ENCODE measurements around the gene DCP1B.

DCP1B gene

DNA sequence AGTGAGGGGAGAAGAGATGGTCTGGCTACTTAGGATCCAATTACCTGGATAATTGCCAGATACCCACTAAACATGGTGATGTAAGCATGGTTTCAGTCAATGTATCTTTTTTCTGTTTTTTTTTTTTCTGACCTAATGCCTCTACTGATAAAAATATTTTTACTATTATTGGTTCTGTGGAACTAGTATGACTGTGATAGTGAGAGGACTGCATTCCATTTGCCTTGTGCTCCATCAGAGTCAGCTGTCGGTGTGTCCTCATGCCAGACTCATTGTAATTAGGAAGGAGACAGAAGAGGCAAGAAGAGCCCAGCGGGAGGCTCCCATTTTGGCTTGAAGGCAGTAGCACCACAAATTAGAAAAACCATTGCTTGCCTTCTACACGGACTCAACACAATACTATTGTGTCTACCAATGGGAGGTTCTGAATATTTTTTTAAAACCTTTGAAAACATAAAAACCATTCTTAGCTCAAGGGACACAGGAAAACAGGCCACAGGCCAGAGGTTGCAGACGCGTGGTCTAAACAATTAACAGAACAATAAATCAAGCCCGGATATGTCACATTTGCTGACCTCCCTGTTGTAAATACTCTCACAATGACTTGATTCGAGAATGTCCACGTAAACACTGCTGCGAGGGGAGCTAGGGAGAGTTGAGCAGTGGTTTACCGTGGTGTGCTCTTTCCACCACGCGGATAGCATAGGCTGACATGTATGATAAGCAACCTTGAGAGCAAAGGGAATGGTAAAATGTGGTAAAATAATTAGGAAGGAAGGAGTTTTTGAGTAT lies 13.5 kb upstream of the DCP1B start:
- no peak for DNase-seq

DNA sequence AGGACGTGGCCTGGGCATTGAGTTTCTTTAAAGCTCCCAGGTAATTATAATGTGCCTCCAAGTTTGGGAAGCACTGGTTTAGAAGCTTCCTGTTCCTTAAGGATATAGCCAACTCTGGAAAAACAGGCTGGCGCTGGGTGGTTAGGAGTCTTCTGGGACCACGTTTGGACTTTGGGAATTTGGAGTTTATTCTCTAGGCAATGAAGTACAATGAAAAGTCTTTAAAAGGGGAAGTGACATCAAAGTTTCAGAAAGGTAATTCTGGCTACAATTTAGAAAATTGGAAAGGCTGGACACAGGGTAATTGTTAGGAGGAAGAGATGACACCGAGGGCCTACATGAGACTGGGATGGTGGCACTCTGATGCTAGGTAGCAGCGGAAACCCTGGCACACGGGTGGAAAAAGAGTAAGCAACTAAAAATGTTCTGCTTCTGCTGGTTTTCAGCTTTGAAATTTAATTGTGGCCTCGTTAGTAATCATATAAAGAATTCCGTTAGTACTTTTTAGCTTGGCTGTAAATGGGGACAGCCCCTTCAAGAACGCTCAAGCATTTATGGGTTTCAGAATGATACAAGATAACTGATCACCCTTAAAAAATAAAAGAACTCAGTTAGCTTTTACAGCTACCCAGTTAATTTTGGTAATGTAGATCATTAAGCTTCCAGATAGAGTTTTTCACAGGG lies 12.7 kb upstream of the DCP1B start:
- no peak for DNase-seq

DNA sequence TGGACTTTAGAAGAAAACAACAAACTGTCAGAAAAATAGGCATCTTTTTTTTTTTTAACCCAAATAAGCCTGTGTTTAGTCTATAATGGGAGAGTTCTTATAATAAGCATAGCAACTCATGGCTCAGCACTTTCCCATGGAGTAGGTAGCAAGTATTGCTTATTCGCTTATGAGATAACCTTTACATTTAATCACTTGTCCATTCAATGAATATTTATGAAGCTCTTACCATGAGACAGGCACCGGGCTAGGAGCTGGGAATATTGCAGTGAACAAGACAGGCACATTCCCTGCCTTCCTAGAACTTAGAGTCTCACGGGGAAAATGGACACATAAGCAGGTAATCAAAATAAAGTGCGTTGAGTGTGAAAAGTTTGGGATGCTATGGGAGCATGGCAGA lies 10.0 kb upstream of the DCP1B start:
- DNase-seq, result no peak

DNA sequence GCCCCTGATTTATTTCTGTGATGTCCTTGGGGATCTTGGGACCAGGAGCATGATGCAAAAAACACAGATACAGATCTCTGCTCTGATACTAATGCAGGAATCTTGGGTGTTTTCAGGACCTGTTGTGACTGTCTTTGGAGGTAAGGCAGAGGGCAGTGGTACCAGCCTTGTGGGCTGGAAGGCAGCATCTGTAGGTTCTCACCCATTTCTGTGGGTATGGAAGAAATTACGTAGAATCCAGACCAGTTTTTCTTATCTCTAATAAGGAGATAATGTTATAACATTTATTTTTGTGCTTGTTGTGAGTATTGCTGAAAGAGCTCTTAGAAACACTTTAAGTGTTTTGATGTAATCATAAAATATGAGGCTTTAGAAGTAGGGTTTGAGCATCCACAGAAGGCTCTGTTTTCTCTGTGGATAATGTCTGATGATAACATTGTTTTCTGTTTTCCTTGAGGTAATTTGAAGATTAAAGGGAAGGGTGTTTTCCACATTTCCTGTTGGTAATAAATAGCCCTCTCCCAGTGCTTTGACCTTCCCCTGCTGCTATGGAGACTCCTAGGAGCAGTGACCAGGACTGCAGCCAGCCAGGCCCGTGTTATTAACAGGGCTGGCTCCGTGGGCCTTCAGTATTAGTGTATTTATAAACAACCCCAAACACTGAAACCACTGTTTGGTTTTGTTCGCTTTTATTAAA lies 9.4 kb upstream of the DCP1B start:
- DNase-seq, result no peak

DNA sequence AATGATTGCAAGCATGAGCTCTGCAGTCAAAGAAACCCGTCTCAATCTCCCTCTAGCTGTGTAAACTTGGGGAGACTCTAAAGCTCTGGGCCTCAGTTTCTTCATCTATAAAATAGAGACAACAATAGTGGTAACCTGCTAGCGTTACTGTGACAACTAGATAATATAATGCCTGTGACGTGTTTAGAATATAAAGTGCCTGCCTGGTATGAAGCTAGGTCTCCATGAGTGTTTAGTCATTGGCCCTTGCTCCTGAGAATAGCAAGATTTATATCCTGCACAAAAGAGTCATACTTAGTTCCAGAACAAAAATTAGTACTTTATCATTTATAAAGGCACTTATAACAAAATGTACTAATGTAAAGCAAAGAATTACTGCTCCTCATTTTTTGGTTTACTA lies 8.8 kb upstream of the DCP1B start:
- no peak for DNase-seq

DNA sequence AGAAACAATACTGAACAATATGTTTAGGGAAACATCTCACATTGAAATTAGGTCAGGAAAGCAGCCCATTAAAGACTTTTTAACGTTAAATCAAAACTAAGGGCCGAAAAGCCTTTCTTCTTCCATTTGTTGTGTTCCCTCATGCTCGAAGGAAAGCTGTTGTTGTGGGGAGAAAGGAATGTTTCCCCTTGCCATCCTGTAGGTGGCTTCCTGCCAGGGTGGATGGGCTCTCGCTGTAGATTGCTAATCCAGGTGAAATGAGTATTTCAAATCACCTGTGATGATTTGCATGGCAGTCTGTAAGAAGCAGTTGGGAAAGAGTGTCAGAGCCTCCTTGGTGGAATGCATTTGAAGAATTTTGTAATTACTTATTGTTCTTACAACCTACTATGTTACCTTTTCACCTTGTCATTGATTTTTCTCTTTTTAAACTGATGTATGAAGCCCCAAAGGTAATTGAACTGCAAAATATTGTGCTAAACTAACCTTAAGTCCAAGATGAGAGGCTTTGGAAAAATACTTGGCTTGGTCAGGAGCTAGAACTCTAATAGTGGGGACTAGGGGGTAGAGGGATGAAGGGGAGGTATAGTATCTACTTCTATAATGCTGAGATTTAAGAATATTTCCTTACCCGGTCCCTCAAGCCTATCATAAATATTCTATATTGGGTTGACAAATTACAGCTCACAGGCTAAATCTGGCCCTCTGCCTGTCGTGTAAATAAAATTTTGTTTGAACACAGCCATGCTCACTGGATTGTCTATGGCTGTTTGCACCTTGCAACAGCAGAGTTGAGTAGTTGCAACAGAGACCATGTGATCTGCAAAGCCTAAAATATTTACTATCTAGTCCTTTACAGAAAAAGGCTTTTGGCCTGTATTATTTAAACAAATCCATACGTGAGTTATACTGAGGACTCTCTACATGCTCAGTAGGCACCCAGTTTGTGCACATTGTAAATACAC lies 7.7 kb upstream of the DCP1B start:
- no peak for DNase-seq

DNA sequence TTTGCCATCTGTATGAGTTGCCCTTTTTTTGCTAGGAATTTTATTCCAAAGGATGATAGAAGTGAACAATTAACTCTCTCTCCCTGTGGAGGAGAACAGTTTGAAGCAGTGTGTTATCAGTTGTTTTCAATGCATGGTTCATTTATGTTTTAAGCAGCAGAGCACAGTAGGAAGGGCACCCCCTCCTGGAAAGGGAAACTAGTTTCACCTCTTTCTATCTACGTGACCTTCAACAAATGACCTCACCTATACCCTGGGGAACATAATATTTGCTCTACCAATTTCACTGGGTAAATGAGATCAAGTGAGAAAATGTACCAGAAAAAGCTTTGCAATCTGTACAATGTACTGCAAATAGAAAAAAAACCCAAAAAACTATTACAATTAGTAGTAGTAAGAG lies 5.4 kb upstream of the DCP1B start:
- DNase-seq, result no peak

DNA sequence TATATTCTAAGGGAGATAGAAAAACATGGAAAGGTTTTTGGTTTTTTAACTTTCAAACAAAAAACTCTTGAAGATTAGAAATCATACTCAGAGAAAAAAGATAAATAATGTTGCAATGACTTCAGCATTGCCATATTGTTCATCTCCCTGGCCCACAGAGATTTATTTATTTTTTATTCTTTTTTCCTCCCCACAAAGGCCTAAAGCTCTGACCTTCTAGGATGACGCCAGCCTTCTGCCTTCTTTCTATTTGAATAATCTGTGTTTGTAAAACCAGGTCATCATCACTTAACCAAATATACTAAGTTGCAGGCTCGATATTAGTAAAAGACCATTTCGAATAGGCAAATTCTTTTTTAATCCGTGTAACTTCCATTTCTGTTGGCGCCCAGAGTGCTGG lies 4.4 kb upstream of the DCP1B start:
- no peak for DNase-seq

DNA sequence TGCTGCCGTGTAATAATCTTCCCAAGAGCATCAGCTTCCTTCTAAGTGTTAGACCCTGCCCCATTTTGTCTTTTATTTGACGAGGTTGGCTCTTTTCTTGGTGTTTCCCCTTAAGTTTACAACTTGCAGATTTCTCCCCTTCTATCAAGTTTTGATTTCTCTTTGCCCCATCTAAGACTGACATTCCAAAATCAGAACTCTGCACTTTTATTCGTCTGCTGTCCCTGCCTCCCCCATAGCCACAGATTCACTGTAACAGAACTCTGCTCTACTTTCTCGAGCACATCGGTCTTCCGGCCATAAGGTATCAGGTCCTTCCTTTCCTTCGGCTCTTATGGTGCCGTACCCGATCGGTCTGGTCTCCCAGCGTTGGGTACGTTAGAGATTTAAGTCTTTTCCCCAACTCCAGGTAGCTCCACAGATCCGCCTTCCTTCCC lies 563 bp downstream of the DCP1B start:
- no peak for DNase-seq

DNA sequence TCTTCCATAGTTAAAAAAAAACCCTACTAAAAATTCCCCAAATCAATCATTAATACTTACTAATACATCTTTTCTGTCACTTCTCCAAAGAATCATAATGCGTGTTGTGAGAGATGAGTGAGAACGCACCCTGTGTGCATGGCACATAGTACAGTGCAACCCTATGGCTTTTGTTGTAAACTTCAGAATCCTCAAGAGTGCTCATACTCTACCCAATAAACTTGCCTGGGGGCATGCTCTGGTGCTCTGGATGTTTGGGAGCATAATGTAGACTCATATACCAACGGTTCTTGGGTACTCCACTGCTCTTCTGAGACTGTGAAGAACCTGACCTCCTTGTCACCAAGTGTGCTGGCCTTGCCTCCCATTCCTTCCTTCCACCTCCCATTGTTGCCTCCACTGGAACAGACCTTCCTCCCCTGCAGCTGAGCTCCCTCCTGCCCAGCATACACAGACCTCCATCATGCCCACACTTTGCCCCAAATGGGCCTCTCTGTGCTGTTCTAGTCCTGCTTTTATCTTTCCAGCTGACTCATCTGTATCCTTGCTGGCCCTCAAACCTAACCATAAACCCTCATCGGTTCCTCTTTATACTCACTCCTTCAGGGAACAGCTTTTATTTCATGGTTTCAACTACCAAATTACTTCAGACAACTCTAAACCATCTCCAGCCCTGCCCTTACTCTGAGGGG lies 8.9 kb downstream of the DCP1B start:
- no peak for DNase-seq

DNA sequence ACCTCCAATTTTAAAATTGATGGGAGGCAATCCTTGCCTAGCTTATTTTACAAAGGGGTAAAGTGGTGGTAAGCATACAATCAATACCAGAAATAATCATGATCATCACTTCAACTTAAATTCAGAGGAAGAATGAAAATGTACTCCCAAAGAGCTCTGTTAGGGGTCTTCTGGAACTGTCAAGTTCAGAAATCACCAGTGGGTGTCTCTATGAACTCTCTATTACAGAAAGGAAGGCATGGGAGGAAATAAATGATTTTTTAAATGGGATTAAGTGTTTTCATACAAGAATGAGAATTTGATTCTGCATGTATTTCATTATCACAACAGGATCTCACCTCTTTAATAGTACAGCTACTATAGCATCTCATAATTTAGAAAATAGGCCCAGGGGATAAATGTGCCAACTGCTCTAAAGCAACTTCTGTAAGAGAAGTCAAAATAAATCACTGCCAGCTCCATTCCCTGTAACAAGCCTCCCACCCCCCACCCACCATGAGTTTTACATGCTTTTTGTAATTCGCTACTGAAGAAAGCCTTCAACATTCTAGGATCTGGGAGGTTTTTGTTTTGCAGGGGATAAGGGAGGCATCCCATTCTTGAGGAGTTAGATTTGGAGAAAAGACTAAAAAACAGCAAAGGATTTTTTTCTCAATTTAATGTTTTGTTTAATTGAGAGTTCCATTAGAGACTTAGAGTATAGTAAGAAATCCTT lies 9.7 kb downstream of the DCP1B start:
- no peak for DNase-seq

DNA sequence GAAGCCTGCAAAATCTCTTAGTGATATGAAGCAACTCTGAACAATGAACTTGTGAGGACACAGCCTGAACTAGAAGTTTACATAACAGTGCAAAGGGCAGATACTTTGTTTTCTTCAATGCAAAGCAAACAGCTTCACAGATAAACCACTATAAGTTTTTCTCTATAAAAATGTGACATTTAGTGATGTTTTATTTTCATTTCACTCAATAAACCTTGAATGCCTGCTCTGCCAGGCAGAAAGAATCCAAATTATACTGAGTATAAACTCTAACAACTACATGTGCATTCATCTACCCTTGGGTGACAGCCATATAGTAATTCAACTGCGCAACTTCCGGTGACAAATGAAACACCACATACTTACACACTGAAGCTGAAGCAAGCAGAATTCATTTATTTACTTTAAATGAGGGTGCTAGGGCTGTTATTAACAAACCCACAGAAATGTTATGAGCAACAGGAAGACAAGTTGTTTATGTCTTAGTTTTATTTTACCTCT lies 10.3 kb downstream of the DCP1B start:
- peak; percentile 18 for DNase-seq

DNA sequence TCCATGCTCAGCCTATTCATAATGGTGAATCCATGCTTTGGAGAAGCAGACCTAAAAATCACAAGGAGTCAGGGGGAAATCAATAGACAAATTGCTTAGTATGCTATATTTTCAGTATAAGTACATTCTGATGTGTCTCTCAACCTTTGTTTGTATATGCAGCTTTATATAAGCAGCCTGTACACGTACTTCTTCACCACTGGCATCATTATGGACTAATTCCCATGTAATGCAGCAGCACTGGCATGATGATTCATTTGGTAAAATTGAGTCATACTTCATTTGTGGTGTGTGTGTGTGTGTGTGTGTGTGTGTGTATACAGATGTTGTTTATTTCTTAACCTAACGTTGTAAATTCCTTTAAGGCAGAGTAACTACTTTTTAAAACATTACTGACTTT lies 10.9 kb downstream of the DCP1B start:
- no peak for DNase-seq

DNA sequence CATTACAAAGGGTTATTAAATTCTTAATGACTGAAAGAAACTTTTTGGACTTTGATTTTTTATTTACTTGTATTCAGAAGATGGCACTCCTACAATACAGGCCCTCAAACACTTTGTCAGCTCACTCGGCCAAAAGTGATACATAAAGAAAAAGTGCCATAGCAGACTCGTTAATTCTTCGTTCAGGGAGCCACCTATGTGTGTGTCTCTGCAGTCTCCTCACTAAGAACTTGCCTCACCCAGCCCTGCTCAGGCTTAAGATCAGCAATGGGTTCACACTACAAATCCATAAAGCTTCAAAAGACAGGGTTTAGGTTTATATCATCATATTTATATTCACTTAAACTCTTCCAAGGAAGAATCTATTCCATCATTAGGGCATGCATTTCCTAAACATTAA lies 11.5 kb downstream of the DCP1B start:
- DNase-seq, result no peak

DNA sequence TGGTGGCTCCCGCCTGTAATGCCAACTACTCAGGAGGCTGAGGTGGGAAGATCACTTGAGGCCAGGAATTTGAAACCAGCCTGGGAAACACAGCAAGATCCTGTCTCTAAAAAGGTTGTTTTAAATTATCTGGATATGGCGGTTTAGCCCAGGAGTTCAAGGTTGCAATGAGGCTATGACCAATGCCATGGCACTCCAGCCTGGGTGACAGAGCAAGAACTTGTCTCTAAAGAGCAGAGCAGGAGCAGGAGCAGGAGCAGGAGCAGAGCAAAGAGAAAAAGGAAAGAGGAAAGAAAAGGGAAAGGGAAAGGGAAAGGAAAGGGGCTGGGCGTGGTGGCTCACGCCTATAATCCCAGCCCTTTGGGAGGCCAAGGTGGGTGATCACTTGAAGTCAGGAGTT lies 15.1 kb downstream of the DCP1B start:
- DNase-seq, result no peak

DNA sequence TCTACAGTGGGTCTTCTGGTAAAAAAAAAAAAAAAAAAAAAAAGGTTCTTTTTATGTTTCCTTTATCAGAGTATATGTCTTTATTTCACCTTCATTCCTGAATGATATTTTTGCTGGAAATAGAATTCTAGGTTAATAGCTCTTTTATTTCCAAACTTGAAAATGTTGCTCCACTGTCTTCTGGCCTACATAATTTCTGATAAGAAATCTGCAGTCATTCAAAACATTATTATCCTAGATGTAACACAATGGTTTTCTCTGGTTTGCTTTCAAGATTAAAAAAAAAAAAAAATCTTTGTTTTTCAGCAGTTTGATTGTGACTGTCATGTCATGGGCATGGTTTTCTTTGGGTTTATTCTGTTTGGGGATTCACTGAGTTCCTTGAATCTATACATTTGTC lies 19.5 kb downstream of the DCP1B start:
- no peak for DNase-seq

DNA sequence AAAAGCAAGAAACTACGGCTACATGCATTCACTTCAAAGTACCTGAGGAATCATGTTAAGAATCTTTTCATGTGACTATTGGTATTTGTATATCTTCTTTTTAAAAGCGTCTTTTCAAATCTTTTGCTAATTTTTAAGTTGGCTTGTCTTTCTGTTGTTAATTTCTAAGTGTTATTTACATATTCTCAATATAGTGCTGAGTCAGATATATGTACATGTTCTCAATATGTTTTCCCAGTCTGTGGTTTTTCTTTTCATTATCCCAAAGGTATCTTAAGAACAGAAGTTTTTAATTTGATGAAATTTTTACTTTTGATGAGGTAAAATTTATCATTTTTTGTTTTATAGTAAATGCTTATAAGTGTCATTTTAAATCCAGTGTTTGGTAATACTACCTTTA lies 24.0 kb downstream of the DCP1B start:
- DNase-seq, result no peak

DNA sequence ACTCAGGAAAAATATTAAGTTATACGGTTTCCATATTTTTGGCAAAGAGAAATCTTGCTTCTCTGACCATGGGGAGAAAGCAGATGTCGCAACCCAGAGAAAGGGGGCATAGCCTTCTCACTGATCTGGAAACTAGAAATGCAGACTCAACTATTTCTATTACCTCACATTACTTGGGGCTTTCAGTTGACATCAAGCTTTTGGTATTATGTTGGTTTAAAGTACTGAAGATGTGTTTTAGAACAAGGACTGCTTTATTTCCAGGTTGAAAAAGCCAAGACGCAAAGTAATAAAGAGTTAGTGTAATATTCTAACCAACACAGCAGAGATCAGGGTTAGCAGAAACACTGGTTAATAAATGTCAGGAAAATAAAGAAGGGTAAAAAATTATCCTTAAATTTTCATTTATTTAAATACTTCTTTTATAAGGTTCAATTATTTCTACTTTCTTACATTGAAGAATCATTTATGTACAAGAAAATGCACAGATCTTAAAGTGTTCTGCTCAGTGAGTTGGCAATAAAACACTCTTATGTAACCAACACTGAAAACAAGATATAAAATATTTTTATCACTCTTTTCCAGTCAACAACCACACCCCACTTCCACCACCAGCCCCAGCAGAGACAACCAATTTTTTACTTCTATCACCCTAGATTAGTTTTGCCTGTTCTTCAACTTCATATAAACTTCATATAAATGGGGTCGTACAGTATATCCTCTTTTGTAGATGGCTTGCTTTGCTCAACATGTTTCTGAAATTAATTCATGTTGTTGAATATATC lies 26.0 kb downstream of the DCP1B start:
- DNase-seq, result no peak

DNA sequence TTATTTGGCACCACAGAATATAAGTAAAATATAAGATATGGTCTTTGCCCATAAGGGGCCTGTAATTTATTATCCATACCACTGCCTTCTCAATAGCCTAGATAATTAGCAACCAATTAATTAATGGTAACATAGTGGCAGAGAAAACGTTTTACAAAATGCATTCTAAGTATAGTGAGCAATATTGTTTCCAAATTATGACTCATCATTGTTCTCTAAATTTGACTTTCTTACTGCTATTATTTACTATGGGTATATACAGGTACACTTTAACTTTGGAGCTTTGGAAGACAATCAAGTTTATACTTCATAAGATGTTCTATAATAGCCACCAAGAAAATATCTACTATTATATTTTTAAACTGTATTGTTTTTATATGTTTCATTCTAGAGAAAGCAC lies 26.7 kb downstream of the DCP1B start:
- DNase-seq, result no peak

DNA sequence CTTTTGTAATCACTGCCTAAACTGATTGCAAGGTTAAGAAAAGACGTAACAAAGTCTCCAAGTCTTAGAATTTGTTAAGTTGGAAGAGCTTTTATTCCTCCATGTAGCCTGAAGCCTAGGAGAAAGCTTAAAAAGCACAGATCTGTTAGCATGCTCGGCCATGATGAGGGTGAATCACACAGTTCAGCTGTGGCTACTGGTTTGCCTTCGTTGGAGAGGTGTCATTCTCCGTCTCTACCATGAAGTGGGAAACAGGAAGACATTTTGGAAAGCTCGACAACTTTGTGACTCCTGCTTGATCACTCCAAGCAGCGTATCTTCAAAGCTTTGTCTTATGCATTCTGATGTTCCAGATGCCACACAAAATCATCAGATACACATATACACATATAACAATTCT lies 27.1 kb downstream of the DCP1B start:
- no peak for DNase-seq
